H1 (cell line): ENCODE measurements around the gene DPM3. TPM values are rescaled to one million over a fixed set of nuclear protein-coding genes. Genes with fewer than 3 reads are reported as not detected.

Source experiments
- ATF3 ChIP-seq: IDR thresholded peaks from 2 replicates; pipeline ENCODE4 v1.6.1; 2011; ENCODE audit warnings: low read depth, mild to moderate bottlenecking, low read length; ENCODE audit not compliant: insufficient read depth
- CEBPB ChIP-seq: IDR thresholded peaks from 2 replicates; pipeline ENCODE4 v1.6.1; 2012; ENCODE audit warnings: low read depth, low read length
- CHD2 ChIP-seq: IDR thresholded peaks from 2 replicates; pipeline ENCODE4 v1.6.1; 2012; ENCODE audit warnings: low read length, improper control_type of control experiment
- EGR1 ChIP-seq: IDR thresholded peaks from 2 replicates; pipeline ENCODE4 v1.6.1; 2011; ENCODE audit warnings: low read depth, low read length, borderline replicate concordance
- FOSL1 ChIP-seq: IDR thresholded peaks from 2 replicates; pipeline ENCODE4 v1.6.1; 2011; ENCODE audit warnings: mild to moderate bottlenecking, low read depth, low read length, moderate library complexity; ENCODE audit not compliant: insufficient read depth
- GTF2F1 ChIP-seq: IDR thresholded peaks from 2 replicates; pipeline ENCODE4 v1.6.1; 2012; ENCODE audit warnings: low read depth, low read length, improper control_type of control experiment, borderline replicate concordance
- HDAC2 ChIP-seq, 2 experiments: fragments of 300-600 bp in 1 of 2; sonication (generic) in 1 of 2; IDR thresholded peaks; 2 replicates each; pipeline ENCODE4 v1.6.1; 2011 to 2012; ENCODE audit warnings: low read depth in 2 of 2, low read length in 2 of 2, mild to moderate bottlenecking in 2 of 2, moderate library complexity in 2 of 2, borderline replicate concordance in 1 of 2, inconsistent platforms in 1 of 2
- HDAC6 ChIP-seq: IDR thresholded peaks from one replicate; pipeline ENCODE4 v1.7.1; 2012; ENCODE audit warnings: low read depth, mild to moderate bottlenecking, inconsistent platforms, low read length, moderate library complexity
- JUND ChIP-seq: IDR thresholded peaks from 2 replicates; pipeline ENCODE4 v1.6.1; 2011; ENCODE audit warnings: mild to moderate bottlenecking, improper control_type of control experiment, low read length
- KDM1A ChIP-seq: fragments of 200-600, 300-600 bp; sonication (generic); IDR thresholded peaks from 2 replicates; pipeline ENCODE4 v1.7.1; 2016; ENCODE audit warnings: mild to moderate bottlenecking, low read length, borderline replicate concordance
- KDM4A ChIP-seq: IDR thresholded peaks from one replicate; pipeline ENCODE4 v1.7.1; 2012; ENCODE audit warnings: low read depth, mild to moderate bottlenecking, moderate library complexity, low read length, inconsistent platforms; ENCODE audit not compliant: severe bottlenecking
- MAX ChIP-seq: IDR thresholded peaks from 2 replicates; pipeline ENCODE4 v1.6.1; 2012; ENCODE audit warnings: inconsistent platforms
- NANOG ChIP-seq: IDR thresholded peaks from 2 replicates; pipeline ENCODE4 v1.6.1; 2011; ENCODE audit warnings: low read length, low read depth, mild to moderate bottlenecking, inconsistent platforms; ENCODE audit not compliant: insufficient read depth, poor library complexity, severe bottlenecking
- POLR2A ChIP-seq, 2 experiments: IDR thresholded peaks; 1 replicate in 1 of 2; 2 replicates in 1 of 2; pipeline ENCODE4 v1.6.1; 2011; ENCODE audit warnings: low read depth in 2 of 2, low read length in 2 of 2, mild to moderate bottlenecking in 2 of 2; ENCODE audit errors: control extremely low read depth in 1 of 2
- RAD21 ChIP-seq, 2 experiments: IDR thresholded peaks in 1 of 2; conservative IDR thresholded peaks in 1 of 2; 2 replicates each; pipeline ENCODE4 v1.6.1; 2011; ENCODE audit warnings: low read depth in 2 of 2, low read length in 2 of 2, improper control_type of control experiment in 1 of 2, inconsistent platforms in 1 of 2, mild to moderate bottlenecking in 1 of 2, moderate library complexity in 1 of 2
- RFX5 ChIP-seq: IDR thresholded peaks from 2 replicates; pipeline ENCODE4 v1.6.1; 2011; ENCODE audit warnings: low read depth, low read length, improper control_type of control experiment, borderline replicate concordance
- RNF2 ChIP-seq: fragments of 200-900, 300-1000 bp; sonication (generic); IDR thresholded peaks from 2 replicates; pipeline ENCODE4 v1.7.1; 2016; ENCODE audit warnings: borderline replicate concordance, low read depth, mild to moderate bottlenecking, antibody characterized with exemption, low read length; ENCODE audit not compliant: poor library complexity, severe bottlenecking; ENCODE audit errors: missing control alignments
- RXRA ChIP-seq: IDR thresholded peaks from 2 replicates; pipeline ENCODE4 v1.6.1; 2011; ENCODE audit warnings: low read depth, mild to moderate bottlenecking, low read length, moderate library complexity; ENCODE audit not compliant: insufficient read depth
- SIRT6 ChIP-seq: IDR thresholded peaks from one replicate; pipeline ENCODE4 v1.7.1; 2012; ENCODE audit warnings: low read length, inconsistent platforms
- SP2 ChIP-seq: IDR thresholded peaks from 2 replicates; pipeline ENCODE4 v1.6.1; 2012; ENCODE audit warnings: mild to moderate bottlenecking, low read length, inconsistent platforms
- SUZ12 ChIP-seq: fragments of 200-600 bp; sonication (generic); IDR thresholded peaks from 2 replicates; pipeline ENCODE4 v1.6.1; 2012; ENCODE audit warnings: mild to moderate bottlenecking, inconsistent platforms, low read length, moderate library complexity, mixed read lengths
- TAF1 ChIP-seq: IDR thresholded peaks from 2 replicates; pipeline ENCODE4 v1.6.1; 2011; ENCODE audit warnings: mild to moderate bottlenecking, low read depth, low read length
- TCF12 ChIP-seq: IDR thresholded peaks from 2 replicates; pipeline ENCODE4 v1.6.1; 2011; ENCODE audit warnings: low read depth, mild to moderate bottlenecking, low read length
- TEAD4 ChIP-seq: IDR thresholded peaks from 2 replicates; pipeline ENCODE4 v1.6.1; 2012; ENCODE audit warnings: low read depth, low read length, inconsistent platforms, mixed read lengths
- ZNF274 ChIP-seq: IDR thresholded peaks from 2 replicates; pipeline ENCODE4 v1.7.0; 2012; ENCODE audit warnings: low read length, borderline replicate concordance; ENCODE audit errors: extremely low read depth
- polyA plus RNA-seq, 7 experiments: library from polyadenylated mRNA; depleted of rRNA in 3 of 7; stranded (reverse) in 5 of 7; unstranded in 2 of 7; fragments of >200 nt in 5 of 7; fragments of 200-250 nt in 2 of 7; gene quantifications; 1 replicate in 5 of 7; 2 replicates in 1 of 7; 4 replicates in 1 of 7; pipeline versions ENCODE4 v1.2.1 to v1.2.3, GENCODE V29; 2011 to 2013; ENCODE audit warnings: missing spikeins in 2 of 7, mixed read lengths in 2 of 7
- total RNA-seq: library from RNA; stranded (reverse); fragmentation: NEBNext Ultra II Directional; extraction: Animal tissue kit (Norgen Biotek cat#: 25700); gene quantifications from 2 replicates; pipeline ENCODE4 v1.2.1, GENCODE V29; 2021

Gene DPM3
- total and polyA plus RNA-seq, 2 of the 8 experiments (the other 6 are each of a cell fraction or from before 2014, with no cell fraction given), result 44.8 to 227 TPM

GRCh38 chr1:155126556-155127104 is 13.7 kb downstream of the DPM3 start (continued):
- TF ChIP-seq TEAD4, result 0 out of 2 replicates have a peak, but pooled peaks have one; percentile 30
- TF ChIP-seq ZNF274, result no peak
- TF ChIP-seq JUND, result no peak
- no peak for TF ChIP-seq HDAC2 (IDR thresholded peaks at IDR 0.05; ENCODE audit: borderline replicate concordance in 1 of 2, low read depth in 2 of 2, low read length in 2 of 2)
- TF ChIP-seq CEBPB, result no peak
- no peak for TF ChIP-seq FOSL1
- TF ChIP-seq KDM4A, result no peak
- TF ChIP-seq SUZ12, result 0 out of 2 replicates have a peak, but pooled peaks have one; percentile 16
- peak; percentile 63 for TF ChIP-seq RNF2
- no peak; the same call in 1 of the 2 replicates for TF ChIP-seq KDM1A
- TF ChIP-seq POLR2A (IDR thresholded peaks at IDR 0.05; ENCODE audit: control extremely low read depth in 1 of 2, low read depth in 2 of 2, low read length in 2 of 2), result no peak
- no peak for TF ChIP-seq SIRT6
- TF ChIP-seq CHD2, result no peak
- TF ChIP-seq TAF1, result no peak
- no peak for TF ChIP-seq TCF12
- no peak for TF ChIP-seq NANOG
- no peak for TF ChIP-seq HDAC6
- no peak for TF ChIP-seq ATF3
- TF ChIP-seq RAD21 (IDR thresholded peaks at IDR 0.05 in 1 of 2, conservative IDR thresholded peaks at IDR 0.05 in 1 of 2; ENCODE audit: low read depth in 2 of 2, low read length in 2 of 2), result no peak
- no peak for TF ChIP-seq RFX5
- TF ChIP-seq SP2, result no peak
- no peak; the same call in 1 of the 2 replicates for TF ChIP-seq MAX
- no peak for TF ChIP-seq RXRA
- no peak for TF ChIP-seq GTF2F1
- no peak for TF ChIP-seq EGR1
